H9 (cell line): ENCODE measurements around the gene TJAP1. TPM values are rescaled to one million over a fixed set of nuclear protein-coding genes. Genes with fewer than 3 reads are reported as not detected.
A peak's percentile ranks its signal among the peaks of the same experiment; 100 is the strongest.

Experiments used
- DNase-seq: peaks from one replicate; pipeline ENCODE4 v3.0.0-alpha.2; 2017
- H2AFZ ChIP-seq: one replicate; pipeline ENCODE4 v1.6.1; 2013; ENCODE audit warnings: mild to moderate bottlenecking, low read length, control low read depth, moderate library complexity
- H2AK5ac ChIP-seq: 2 replicates; pipeline ENCODE4 v1.6.1; 2013; ENCODE audit warnings: low read length, control low read depth, mixed read lengths; ENCODE audit not compliant: insufficient read length
- H2BK120ac ChIP-seq: one replicate; pipeline ENCODE4 v1.6.1; 2013; ENCODE audit warnings: low read depth, mild to moderate bottlenecking, low read length, control low read depth, inconsistent platforms; ENCODE audit not compliant: poor library complexity, severe bottlenecking
- H2BK12ac ChIP-seq: 2 replicates; pipeline ENCODE4 v1.6.1; 2013; ENCODE audit warnings: low read length, control low read depth, mixed read lengths, low read depth; ENCODE audit not compliant: insufficient read length
- H2BK15ac ChIP-seq: 2 replicates; pipeline ENCODE4 v1.6.1; 2013; ENCODE audit warnings: low read depth, low read length, control low read depth
- H2BK20ac ChIP-seq: one replicate; pipeline ENCODE4 v1.6.1; 2013; ENCODE audit warnings: low read depth, mild to moderate bottlenecking, low read length, control low read depth, inconsistent platforms; ENCODE audit not compliant: poor library complexity, severe bottlenecking
- H2BK5ac ChIP-seq: 2 replicates; pipeline ENCODE4 v1.6.1; 2013; ENCODE audit warnings: low read length, control low read depth, mixed read lengths; ENCODE audit not compliant: insufficient read length
- H3K14ac ChIP-seq: 2 replicates; pipeline ENCODE4 v1.6.1; 2013; ENCODE audit warnings: low read length, control low read depth; ENCODE audit not compliant: insufficient read depth
- H3K18ac ChIP-seq: 2 replicates; pipeline ENCODE4 v1.6.1; 2013; ENCODE audit warnings: low read depth, mild to moderate bottlenecking, mixed read lengths, low read length, control low read depth; ENCODE audit not compliant: insufficient read length
- H3K23ac ChIP-seq: 2 replicates; pipeline ENCODE4 v1.6.1; 2013; ENCODE audit warnings: low read length, control low read depth, mixed read lengths, low read depth; ENCODE audit not compliant: insufficient read length
- H3K23me2 ChIP-seq: 2 replicates; pipeline ENCODE4 v1.6.1; 2013; ENCODE audit warnings: low read depth, mild to moderate bottlenecking, mixed read lengths, low read length, control low read depth; ENCODE audit not compliant: insufficient read length, poor library complexity, severe bottlenecking
- H3K27ac ChIP-seq: 2 replicates; pipeline ENCODE4 v1.5.1; 2013; ENCODE audit warnings: low read length, control low read depth, mixed read lengths, low read depth; ENCODE audit not compliant: insufficient read length
- H3K27me3 ChIP-seq: 2 replicates; pipeline ENCODE4 v1.6.1; 2013; ENCODE audit warnings: low read length, control low read depth, inconsistent platforms; ENCODE audit not compliant: insufficient read depth
- H3K4ac ChIP-seq: 2 replicates; pipeline ENCODE4 v1.6.1; 2013; ENCODE audit warnings: low read depth, mild to moderate bottlenecking, control low read depth, inconsistent platforms, low read length, moderate library complexity
- H3K4me1 ChIP-seq: 2 replicates; pipeline ENCODE4 v1.6.1; 2013; ENCODE audit warnings: low read length, control low read depth, inconsistent platforms; ENCODE audit not compliant: insufficient read depth
- H3K4me2 ChIP-seq: 2 replicates; pipeline ENCODE4 v1.6.1; 2013; ENCODE audit warnings: low read length, control low read depth, mixed read lengths; ENCODE audit not compliant: insufficient read length, insufficient read depth
- H3K56ac ChIP-seq: 2 replicates; pipeline ENCODE4 v1.6.1; 2013; ENCODE audit warnings: low read depth, mild to moderate bottlenecking, mixed read lengths, low read length, control low read depth; ENCODE audit not compliant: insufficient read length
- H3K79me1 ChIP-seq: 2 replicates; pipeline ENCODE4 v1.6.1; 2013; ENCODE audit warnings: low read depth, mild to moderate bottlenecking, moderate library complexity, low read length, control low read depth, inconsistent platforms; ENCODE audit not compliant: insufficient read depth, poor library complexity, severe bottlenecking
- H3K79me2 ChIP-seq: 2 replicates; pipeline ENCODE4 v1.6.1; 2013; ENCODE audit warnings: low read length, control low read depth, inconsistent platforms; ENCODE audit not compliant: insufficient read depth
- H3K9ac ChIP-seq: 2 replicates; pipeline ENCODE4 v1.6.1; 2013; ENCODE audit warnings: low read length, control low read depth, mixed read lengths; ENCODE audit not compliant: insufficient read length; ENCODE audit errors: extremely low read depth
- H3K9me3 ChIP-seq: one replicate; pipeline ENCODE4 v1.6.1; 2013; ENCODE audit warnings: low read depth, low read length, inconsistent platforms; ENCODE audit not compliant: control insufficient read depth
- H3T11ph ChIP-seq: one replicate; pipeline ENCODE4 v1.6.1; 2013; ENCODE audit warnings: mild to moderate bottlenecking, low read length, control low read depth, inconsistent platforms
- H4K20me1 ChIP-seq: one replicate; pipeline ENCODE4 v1.6.1; 2013; ENCODE audit not compliant: control insufficient read depth, insufficient read length, insufficient read depth
- H4K5ac ChIP-seq: 2 replicates; pipeline ENCODE4 v1.6.1; 2013; ENCODE audit warnings: low read depth, mild to moderate bottlenecking, mixed read lengths, low read length, control low read depth; ENCODE audit not compliant: insufficient read length
- H4K8ac ChIP-seq: replicated peaks from 2 replicates; pipeline ENCODE4 v1.6.1; 2013; ENCODE audit warnings: low read length, control low read depth, mixed read lengths, low read depth; ENCODE audit not compliant: insufficient read length
- H4K91ac ChIP-seq: 2 replicates; pipeline ENCODE4 v1.6.1; 2013; ENCODE audit warnings: low read depth, mild to moderate bottlenecking, moderate library complexity, mixed read lengths, low read length, control low read depth; ENCODE audit not compliant: insufficient read length
- H3K27ac Mint-ChIP-seq, 3 experiments: 2 replicates in 2 of 3; 3 replicates in 1 of 3; pipeline ENCODE4 v1.8.0; 2020 to 2021; ENCODE audit warnings: mixed read lengths in 3 of 3, mild to moderate bottlenecking in 1 of 3, moderate library complexity in 1 of 3
- H3K27me3 Mint-ChIP-seq: 2 replicates; pipeline ENCODE4 v1.8.0; 2021; ENCODE audit warnings: low read depth, mild to moderate bottlenecking, moderate library complexity, mixed read lengths
- H3K36me3 Mint-ChIP-seq, 3 experiments: 2 replicates in 2 of 3; 3 replicates in 1 of 3; pipeline ENCODE4 v1.8.0; 2020 to 2021; ENCODE audit warnings: low read depth in 3 of 3, mixed read lengths in 3 of 3; ENCODE audit not compliant: insufficient read depth in 1 of 3
- H3K4me1 Mint-ChIP-seq, 2 experiments: 2 replicates each; pipeline ENCODE4 v1.8.0; 2020; ENCODE audit warnings: mixed read lengths in 2 of 2
- H3K4me3 Mint-ChIP-seq, 2 experiments: 2 replicates in 1 of 2; 3 replicates in 1 of 2; pipeline ENCODE4 v1.8.0; 2020 to 2021; ENCODE audit warnings: mild to moderate bottlenecking in 2 of 2, mixed read lengths in 2 of 2, moderate library complexity in 1 of 2
- H3K9me3 Mint-ChIP-seq, 2 experiments: 2 replicates in 1 of 2; 3 replicates in 1 of 2; pipeline ENCODE4 v1.8.0; 2020; ENCODE audit warnings: mild to moderate bottlenecking in 2 of 2, mixed read lengths in 2 of 2, moderate library complexity in 1 of 2
- CTCF ChIP-seq: fragments of 200-600 bp; sonication (generic); conservative IDR thresholded peaks from 3 replicates; pipeline ENCODE4 v1.8.0; 2021; ENCODE audit warnings: antibody characterized with exemption, mild to moderate bottlenecking
- WGBS: extraction: QIAGEN DNeasy Blood & Tissue Kit; methylation state at CpG from one replicate; pipeline ENCODE4 v1.1.7; 2013; ENCODE audit warnings: missing lambda C conversion rate, low lambda C conversion rate, mixed read lengths; ENCODE audit not compliant: insufficient read length; ENCODE audit errors: extremely low coverage; 5-methylcytosine and 5-hydroxymethylcytosine counted together
- total RNA-seq: library from RNA; stranded (reverse); gene quantifications from 2 replicates; pipeline ENCODE4 v1.2.1, GENCODE V29; 2021

Gene TJAP1
- total RNA-seq, 1 experiment from 2014 or later, result 45.1 TPM

GRCh38 chr6:43496370-43497128, 19.2 kb downstream of the TJAP1 start:
- H4K5ac ChIP-seq, result no peak overlapping the region
- no CpG with 5 or more reads among the region's 18 CpGs for WGBS

More at GRCh38 chr6:43496370-43497128, 19.2 kb downstream of the TJAP1 start:
- no peak overlapping the region for H3K14ac ChIP-seq
- no peaks in the 10 kb centered on the region for H3K9me3 Mint-ChIP-seq
- no peaks in the 10 kb centered on the region; the same call in 1 of the 2 replicates for H3K79me2 ChIP-seq
- no peak overlapping the region for H3K4me2 ChIP-seq
- peaks cover 5% of the 10 kb centered on the region for H3K79me1 ChIP-seq
- H3K9ac ChIP-seq, result no peak overlapping the region
- H3K36me3 Mint-ChIP-seq, result peaks cover 10 to 39% (median 36%) of the 10 kb centered on the region in 3 experiments
- H3K4me3 Mint-ChIP-seq, result no peak overlapping the region
- no peaks in the 10 kb centered on the region for H3K23me2 ChIP-seq
- H4K8ac ChIP-seq, result no peak overlapping the region
- H2AFZ ChIP-seq, result no peak overlapping the region
- no peak overlapping the region for H3K4ac ChIP-seq
- H2BK15ac ChIP-seq, result no peak overlapping the region
- H3K27ac Mint-ChIP-seq, result peak overlapping the region in 2 of 3 experiments; percentile 65 to 77; a peak in 4 of 7 replicates
- H2BK120ac ChIP-seq, result no peak overlapping the region
- H3T11ph ChIP-seq, result no peak overlapping the region
- H3K18ac ChIP-seq, result no peak overlapping the region
- H3K4me1 ChIP-seq, result peaks cover 6% of the 10 kb centered on the region; the same call in 1 of the 2 replicates
- DNase-seq, result peak; percentile 71
- H3K9me3 ChIP-seq, result no peaks in the 10 kb centered on the region
- TF ChIP-seq CTCF, result peak; percentile 75
- no peaks in the 10 kb centered on the region for H3K27me3 Mint-ChIP-seq
- H4K91ac ChIP-seq, result no peak overlapping the region
- no peak overlapping the region for H3K23ac ChIP-seq
- no peak overlapping the region for H3K27ac ChIP-seq
- no peak overlapping the region for H2BK12ac ChIP-seq
- no peaks in the 10 kb centered on the region for H3K27me3 ChIP-seq
- H2BK20ac ChIP-seq, result no peak overlapping the region
- H2BK5ac ChIP-seq, result no peak overlapping the region
- peaks cover 30% of the 10 kb centered on the region in 2 experiments for H3K4me1 Mint-ChIP-seq
- no peak overlapping the region for H2AK5ac ChIP-seq
- no peak overlapping the region for H3K56ac ChIP-seq
- H4K20me1 ChIP-seq, result peaks cover 2% of the 10 kb centered on the region
